SK-N-SH (cell line): Measurements from ENCODE around the gene SPATA18. TPM values are rescaled to one million over a fixed set of nuclear protein-coding genes. Genes with fewer than 3 reads are reported as not detected.
"Not testable (repeated sequence)": the region's sequence is repeated elsewhere in the genome, so short reads cannot be mapped to it uniquely, and the experiment has no call there.

Experiments used
- CTCF ChIA-PET: fragments of 300-600, 350-600 bp; formaldehyde crosslinking; extraction: SDS; loops from one replicate; lab custom pipeline; 2021; lab: Yijun Ruan, JAX
- POLR2A ChIA-PET: fragments of 350-600 bp; sonication (Branson Sonifier 250); formaldehyde crosslinking; extraction: SDS; loops from one replicate; lab custom pipeline; 2020; ENCODE audit warnings: antibody characterized with exemption, inconsistent platforms; lab: Yijun Ruan, JAX
- DNase-seq: peaks from one replicate; pipeline ENCODE4 v3.0.0; 2012
- H2AFZ ChIP-seq: fragments of 200-600 bp; sonication (generic); 2 replicates; pipeline ENCODE4 v1.8.1; 2016; ENCODE audit warnings: antibody characterized with exemption, mild to moderate bottlenecking, low read depth
- H3F3A ChIP-seq: fragments of 200-600 bp; sonication (generic); replicated peaks from 2 replicates; pipeline ENCODE3; 2016; ENCODE audit warnings: antibody characterized with exemption, mild to moderate bottlenecking; ENCODE audit not compliant: insufficient read depth
- H3K27ac ChIP-seq, 2 experiments: fragments of 200-500 bp in 1 of 2; fragments of 200-600 bp in 1 of 2; sonication (Bioruptor generic) in 1 of 2; sonication (generic), shearing (Covaris generic) in 1 of 2; 2 replicates each; pipeline versions ENCODE4 v1.5.1 to v1.6.1; 2014 to 2016; ENCODE audit warnings: low read depth in 2 of 2, inconsistent platforms in 1 of 2, low read length in 1 of 2, mild to moderate bottlenecking in 1 of 2, mixed read lengths in 1 of 2
- H3K27me3 ChIP-seq: fragments of 200-600 bp; sonication (generic), shearing (Covaris generic); 2 replicates; pipeline ENCODE4 v1.6.1; 2016; ENCODE audit warnings: mixed run types; ENCODE audit not compliant: insufficient read depth
- H3K36me3 ChIP-seq, 2 experiments: fragments of 200-500 bp in 1 of 2; fragments of 200-600 bp in 1 of 2; sonication (Bioruptor generic) in 1 of 2; sonication (generic) in 1 of 2; replicated peaks in 1 of 2; 2 replicates each; pipeline versions ENCODE3 to v1.5.1; 2014 to 2016; ENCODE audit warnings: low read length in 1 of 2, mild to moderate bottlenecking in 1 of 2; ENCODE audit not compliant: insufficient read depth in 2 of 2, control insufficient read depth in 1 of 2
- H3K4me1 ChIP-seq, 2 experiments: fragments of 200-500 bp in 1 of 2; fragments of 200-600 bp in 1 of 2; sonication (Bioruptor generic) in 1 of 2; sonication (generic), shearing (Covaris generic) in 1 of 2; 2 replicates each; pipeline versions ENCODE4 v1.5.1 to v1.6.1; 2014 to 2016; ENCODE audit warnings: low read depth in 1 of 2, low read length in 1 of 2, mixed run types in 1 of 2; ENCODE audit not compliant: insufficient read depth in 2 of 2, control insufficient read depth in 1 of 2
- H3K4me2 ChIP-seq: fragments of 200-600 bp; sonication (generic), shearing (Covaris generic); 2 replicates; pipeline ENCODE4 v1.6.1; 2017; ENCODE audit warnings: mixed run types
- H3K4me3 ChIP-seq, 2 experiments: fragments of 200-500 bp in 1 of 2; fragments of 200-600 bp in 1 of 2; sonication (Bioruptor generic) in 1 of 2; sonication (generic), shearing (Covaris generic) in 1 of 2; 2 replicates each; pipeline versions ENCODE4 v1.5.1 to v1.8.1; 2014 to 2016; ENCODE audit warnings: low read depth in 2 of 2, inconsistent platforms in 1 of 2, low read length in 1 of 2, mild to moderate bottlenecking in 1 of 2, mixed read lengths in 1 of 2, moderate library complexity in 1 of 2
- H3K79me2 ChIP-seq: fragments of 200-600 bp; sonication (generic); 2 replicates; pipeline ENCODE4 v1.8.1; 2017; ENCODE audit warnings: mild to moderate bottlenecking; ENCODE audit not compliant: insufficient read depth
- H3K9ac ChIP-seq: fragments of 200-600 bp; sonication (generic); 2 replicates; pipeline ENCODE4 v1.6.1; 2017; ENCODE audit warnings: mixed run types
- H3K9me2 ChIP-seq: fragments of 200-600 bp; sonication (generic); 2 replicates; pipeline ENCODE4 v1.6.1; 2017; ENCODE audit warnings: mixed run types
- H3K9me3 ChIP-seq: fragments of 200-600 bp; sonication (generic); 2 replicates; pipeline ENCODE4 v1.6.1; 2017; ENCODE audit warnings: mixed run types, mild to moderate bottlenecking, moderate library complexity
- H4K20me1 ChIP-seq: fragments of 200-600 bp; sonication (generic); 2 replicates; pipeline ENCODE4 v1.6.1; 2017; ENCODE audit warnings: mild to moderate bottlenecking, mixed run types; ENCODE audit not compliant: insufficient read depth
- EP300 ChIP-seq, 2 experiments: IDR thresholded peaks; 2 replicates each; pipeline versions ENCODE4 v1.4.0 to v1.6.1; 2012; ENCODE audit warnings: borderline replicate concordance in 1 of 2, low read depth in 1 of 2, low read length in 1 of 2
- FOSL2 ChIP-seq: IDR thresholded peaks from 2 replicates; pipeline ENCODE4 v1.4.0; 2012; ENCODE audit warnings: low read depth, mild to moderate bottlenecking, moderate library complexity, borderline replicate concordance
- FOXM1 ChIP-seq: IDR thresholded peaks from 2 replicates; pipeline ENCODE4 v1.4.0; 2012; ENCODE audit warnings: low read depth, mild to moderate bottlenecking
- GABPA ChIP-seq: IDR thresholded peaks from 2 replicates; pipeline ENCODE4 v1.4.0; 2012; ENCODE audit warnings: low read depth, mild to moderate bottlenecking
- MEF2A ChIP-seq: IDR thresholded peaks from 2 replicates; pipeline ENCODE4 v1.4.0; 2012; ENCODE audit warnings: low read depth, borderline replicate concordance
- RAD21 ChIP-seq: IDR thresholded peaks from 2 replicates; pipeline ENCODE4 v1.6.1; 2012; ENCODE audit warnings: mild to moderate bottlenecking, low read length
- RCOR1 ChIP-seq: fragments of 150-350 bp; IDR thresholded peaks from 2 replicates; pipeline ENCODE4 v1.6.1; 2017; ENCODE audit warnings: antibody characterized with exemption, low read length
- RFX5 ChIP-seq: IDR thresholded peaks from 2 replicates; pipeline ENCODE4 v1.6.1; 2012; ENCODE audit warnings: mild to moderate bottlenecking, improper control_type of control experiment, low read length
- TEAD4 ChIP-seq: IDR thresholded peaks from 2 replicates; pipeline ENCODE4 v1.4.0; 2012; ENCODE audit warnings: mild to moderate bottlenecking, borderline replicate concordance; ENCODE audit not compliant: insufficient read depth
- YY1 ChIP-seq: IDR thresholded peaks from 2 replicates; pipeline ENCODE4 v1.4.0; 2012; ENCODE audit warnings: low read depth, mild to moderate bottlenecking
- WGBS: methylation state at CpG from one replicate; pipeline ENCODE4 v1.1.6; 2017; ENCODE audit warnings: low lambda C conversion rate; 5-methylcytosine and 5-hydroxymethylcytosine counted together
- polyA plus RNA-seq, 3 experiments: library from polyadenylated mRNA; depleted of rRNA; stranded (reverse); fragments of >200 nt; gene quantifications; 2 replicates each; pipeline ENCODE4 v1.2.3, GENCODE V29; 2012
- TF ChIP-seq, protein P1 (sequence below): IDR thresholded peaks from 2 replicates; pipeline ENCODE4 v1.4.0; 2012; ENCODE audit warnings: low read depth, borderline replicate concordance
- TF ChIP-seq, protein P2 (sequence below): fragments of 200-600 bp; sonication (generic); IDR thresholded peaks from 2 replicates; pipeline ENCODE4 v1.6.1; 2017; ENCODE audit warnings: antibody characterized with exemption, mild to moderate bottlenecking, moderate library complexity
- TF ChIP-seq, protein P3 (sequence below): IDR thresholded peaks from 2 replicates; pipeline ENCODE4 v1.6.1; 2012; ENCODE audit warnings: mild to moderate bottlenecking, low read depth, low read length, moderate library complexity
- TF ChIP-seq, protein P4 (sequence below): fragments of 150-350 bp; IDR thresholded peaks from 2 replicates; pipeline ENCODE4 v1.6.1; 2016; ENCODE audit warnings: mild to moderate bottlenecking, low read depth, low read length
- TF ChIP-seq, protein P5 (sequence below): IDR thresholded peaks from 2 replicates; pipeline ENCODE4 v1.4.0; 2012; ENCODE audit warnings: low read depth

Gene SPATA18
- polyA plus RNA-seq, 1 of the 3 experiments (the other 2 are of a cell fraction), result 1.2 TPM

DNA sequence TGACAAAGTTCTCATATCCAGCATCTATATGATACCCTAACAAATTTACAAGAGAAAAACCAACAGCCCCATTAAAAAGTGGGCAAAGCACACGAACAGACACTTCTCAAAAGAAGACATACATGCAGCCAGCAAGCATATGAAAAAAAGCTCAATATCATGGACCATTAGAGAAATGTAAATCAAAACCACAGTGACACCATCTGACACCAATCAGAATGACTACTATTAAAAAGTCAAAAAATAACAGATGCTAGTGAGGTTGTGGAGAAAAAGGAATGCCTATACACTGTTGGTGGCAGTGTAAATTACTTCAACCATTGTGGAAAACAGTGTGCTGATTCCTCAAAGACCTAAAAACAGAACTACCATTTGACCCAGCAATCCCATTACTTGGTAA lies 86.0 kb downstream of the SPATA18 start:
- H3K4me1 ChIP-seq, H3K27me3 ChIP-seq, H3K9me3 ChIP-seq, H3K36me3 ChIP-seq, H3K9me2 ChIP-seq, POLR2A ChIA-PET, H3K4me3 ChIP-seq, H3K9ac ChIP-seq, H3K79me2 ChIP-seq, H4K20me1 ChIP-seq, H3K27ac ChIP-seq, H3K4me2 ChIP-seq, H2AFZ ChIP-seq, DNase-seq, H3F3A ChIP-seq: not testable (repeated sequence)
- TF ChIP-seq RAD21, result peak; percentile 22; the same call in 1 of the 2 replicates
- CTCF ChIA-PET, result interaction anchor here (0.9 kb wide), 1 partner anchor 9 kb away, joined by 4 read pairs; no protein-coding TSS in a partner anchor
- WGBS, result 0% methylated on average over 1 of the region's 1 CpG

DNA sequence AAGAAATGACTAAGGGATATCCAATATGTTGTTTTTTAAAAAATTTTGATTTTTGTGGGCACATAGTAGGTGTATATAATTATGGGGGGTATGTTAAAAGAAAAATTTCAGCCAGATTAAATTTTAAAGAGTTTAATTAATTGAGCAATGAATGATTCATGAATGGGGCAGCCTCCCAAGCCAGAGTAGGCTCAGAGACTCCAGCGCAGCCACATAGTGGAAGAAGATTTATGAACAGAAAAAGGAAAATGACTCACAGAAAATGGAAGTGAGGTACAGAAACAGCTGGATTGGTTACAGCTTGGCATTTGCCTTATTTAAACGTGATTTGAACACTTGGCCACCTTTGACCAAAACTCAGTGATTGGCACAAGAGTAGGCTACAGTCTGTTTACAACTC lies 91.7 kb downstream of the SPATA18 start:
- H3F3A ChIP-seq, result no peaks in the 10 kb centered on the region
- H3K27ac ChIP-seq, result no peak overlapping the region
- no peak overlapping the region for H2AFZ ChIP-seq
- no peak overlapping the region for H3K4me3 ChIP-seq
- H3K9ac ChIP-seq, result no peak overlapping the region
- ChIA-PET POLR2A (no interaction called here), CTCF (no interaction called here)
- TF ChIP-seq GABPA (no peak), EP300 (IDR thresholded peaks at IDR 0.05; ENCODE audit: borderline replicate concordance in 1 of 2, low read depth in 1 of 2, low read length in 1 of 2) (no peak), TEAD4 (no peak), FOXM1 (no peak), RCOR1 (no peak), RFX5 (no peak), FOSL2 (no peak), YY1 (no peak), MEF2A (no peak)
- TF ChIP-seq, protein P1, sequence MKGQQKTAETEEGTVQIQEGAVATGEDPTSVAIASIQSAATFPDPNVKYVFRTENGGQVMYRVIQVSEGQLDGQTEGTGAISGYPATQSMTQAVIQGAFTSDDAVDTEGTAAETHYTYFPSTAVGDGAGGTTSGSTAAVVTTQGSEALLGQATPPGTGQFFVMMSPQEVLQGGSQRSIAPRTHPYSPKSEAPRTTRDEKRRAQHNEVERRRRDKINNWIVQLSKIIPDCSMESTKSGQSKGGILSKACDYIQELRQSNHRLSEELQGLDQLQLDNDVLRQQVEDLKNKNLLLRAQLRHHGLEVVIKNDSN, result no peak
- TF ChIP-seq, protein P2, sequence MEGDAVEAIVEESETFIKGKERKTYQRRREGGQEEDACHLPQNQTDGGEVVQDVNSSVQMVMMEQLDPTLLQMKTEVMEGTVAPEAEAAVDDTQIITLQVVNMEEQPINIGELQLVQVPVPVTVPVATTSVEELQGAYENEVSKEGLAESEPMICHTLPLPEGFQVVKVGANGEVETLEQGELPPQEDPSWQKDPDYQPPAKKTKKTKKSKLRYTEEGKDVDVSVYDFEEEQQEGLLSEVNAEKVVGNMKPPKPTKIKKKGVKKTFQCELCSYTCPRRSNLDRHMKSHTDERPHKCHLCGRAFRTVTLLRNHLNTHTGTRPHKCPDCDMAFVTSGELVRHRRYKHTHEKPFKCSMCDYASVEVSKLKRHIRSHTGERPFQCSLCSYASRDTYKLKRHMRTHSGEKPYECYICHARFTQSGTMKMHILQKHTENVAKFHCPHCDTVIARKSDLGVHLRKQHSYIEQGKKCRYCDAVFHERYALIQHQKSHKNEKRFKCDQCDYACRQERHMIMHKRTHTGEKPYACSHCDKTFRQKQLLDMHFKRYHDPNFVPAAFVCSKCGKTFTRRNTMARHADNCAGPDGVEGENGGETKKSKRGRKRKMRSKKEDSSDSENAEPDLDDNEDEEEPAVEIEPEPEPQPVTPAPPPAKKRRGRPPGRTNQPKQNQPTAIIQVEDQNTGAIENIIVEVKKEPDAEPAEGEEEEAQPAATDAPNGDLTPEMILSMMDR, result no peak
- TF ChIP-seq, protein P3, sequence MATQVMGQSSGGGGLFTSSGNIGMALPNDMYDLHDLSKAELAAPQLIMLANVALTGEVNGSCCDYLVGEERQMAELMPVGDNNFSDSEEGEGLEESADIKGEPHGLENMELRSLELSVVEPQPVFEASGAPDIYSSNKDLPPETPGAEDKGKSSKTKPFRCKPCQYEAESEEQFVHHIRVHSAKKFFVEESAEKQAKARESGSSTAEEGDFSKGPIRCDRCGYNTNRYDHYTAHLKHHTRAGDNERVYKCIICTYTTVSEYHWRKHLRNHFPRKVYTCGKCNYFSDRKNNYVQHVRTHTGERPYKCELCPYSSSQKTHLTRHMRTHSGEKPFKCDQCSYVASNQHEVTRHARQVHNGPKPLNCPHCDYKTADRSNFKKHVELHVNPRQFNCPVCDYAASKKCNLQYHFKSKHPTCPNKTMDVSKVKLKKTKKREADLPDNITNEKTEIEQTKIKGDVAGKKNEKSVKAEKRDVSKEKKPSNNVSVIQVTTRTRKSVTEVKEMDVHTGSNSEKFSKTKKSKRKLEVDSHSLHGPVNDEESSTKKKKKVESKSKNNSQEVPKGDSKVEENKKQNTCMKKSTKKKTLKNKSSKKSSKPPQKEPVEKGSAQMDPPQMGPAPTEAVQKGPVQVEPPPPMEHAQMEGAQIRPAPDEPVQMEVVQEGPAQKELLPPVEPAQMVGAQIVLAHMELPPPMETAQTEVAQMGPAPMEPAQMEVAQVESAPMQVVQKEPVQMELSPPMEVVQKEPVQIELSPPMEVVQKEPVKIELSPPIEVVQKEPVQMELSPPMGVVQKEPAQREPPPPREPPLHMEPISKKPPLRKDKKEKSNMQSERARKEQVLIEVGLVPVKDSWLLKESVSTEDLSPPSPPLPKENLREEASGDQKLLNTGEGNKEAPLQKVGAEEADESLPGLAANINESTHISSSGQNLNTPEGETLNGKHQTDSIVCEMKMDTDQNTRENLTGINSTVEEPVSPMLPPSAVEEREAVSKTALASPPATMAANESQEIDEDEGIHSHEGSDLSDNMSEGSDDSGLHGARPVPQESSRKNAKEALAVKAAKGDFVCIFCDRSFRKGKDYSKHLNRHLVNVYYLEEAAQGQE, result no peak
- TF ChIP-seq, protein P4, sequence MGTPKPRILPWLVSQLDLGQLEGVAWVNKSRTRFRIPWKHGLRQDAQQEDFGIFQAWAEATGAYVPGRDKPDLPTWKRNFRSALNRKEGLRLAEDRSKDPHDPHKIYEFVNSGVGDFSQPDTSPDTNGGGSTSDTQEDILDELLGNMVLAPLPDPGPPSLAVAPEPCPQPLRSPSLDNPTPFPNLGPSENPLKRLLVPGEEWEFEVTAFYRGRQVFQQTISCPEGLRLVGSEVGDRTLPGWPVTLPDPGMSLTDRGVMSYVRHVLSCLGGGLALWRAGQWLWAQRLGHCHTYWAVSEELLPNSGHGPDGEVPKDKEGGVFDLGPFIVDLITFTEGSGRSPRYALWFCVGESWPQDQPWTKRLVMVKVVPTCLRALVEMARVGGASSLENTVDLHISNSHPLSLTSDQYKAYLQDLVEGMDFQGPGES, result no peak
- TF ChIP-seq, protein P5, sequence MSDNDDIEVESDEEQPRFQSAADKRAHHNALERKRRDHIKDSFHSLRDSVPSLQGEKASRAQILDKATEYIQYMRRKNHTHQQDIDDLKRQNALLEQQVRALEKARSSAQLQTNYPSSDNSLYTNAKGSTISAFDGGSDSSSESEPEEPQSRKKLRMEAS, result no peak
- H3K27me3 ChIP-seq, result no peaks in the 10 kb centered on the region
- H3K4me1 ChIP-seq, result no peaks in the 10 kb centered on the region
- no peaks in the 10 kb centered on the region for H4K20me1 ChIP-seq
- no peak overlapping the region for H3K4me2 ChIP-seq
- no peak for DNase-seq
- no peaks in the 10 kb centered on the region for H3K9me2 ChIP-seq
- no peaks in the 10 kb centered on the region for H3K79me2 ChIP-seq
- WGBS, result 30% methylated on average over 2 of the region's 2 CpGs
- no peaks in the 10 kb centered on the region for H3K36me3 ChIP-seq
- H3K9me3 ChIP-seq, result no peaks in the 10 kb centered on the region
